ENCODE results near the gene MYH7.
"Not testable (repeated sequence)": the region's sequence is repeated elsewhere in the genome, so short reads cannot be mapped to it uniquely, and the experiment has no call there.

The MYH7 gene

GRCh38 chr14:23431486-23431885 is 4.0 kb downstream of the MYH7 start:
- DNase-seq (ENCODE audit: low spot score) (no peak), FAIRE-seq (no peak)

GRCh38 chr14:23430723-23431085 is 4.8 kb downstream of the MYH7 start:
- no peak for FAIRE-seq
- peak; percentile 16 for DNase-seq (ENCODE audit: low spot score)

GRCh38 chr14:23430016-23430722 is 5.3 kb downstream of the MYH7 start:
- no peak for DNase-seq (ENCODE audit: low spot score)
- no peak for FAIRE-seq

GRCh38 chr14:23428686-23429495 is 6.6 kb downstream of the MYH7 start:
- DNase-seq (ENCODE audit: low spot score), result no peak
- FAIRE-seq, result no peak

GRCh38 chr14:23425798-23426197 is 9.7 kb downstream of the MYH7 start:
- not testable (repeated sequence) for DNase-seq (ENCODE audit: low spot score); FAIRE-seq

GRCh38 chr14:23425169-23425568 is 10.3 kb downstream of the MYH7 start:
- DNase-seq (ENCODE audit: low spot score) (no peak), FAIRE-seq (no peak)

GRCh38 chr14:23423657-23424056 is 11.8 kb downstream of the MYH7 start:
- no peak for DNase-seq (ENCODE audit: low spot score)

GRCh38 chr14:23421594-23421993 is 13.9 kb downstream of the MYH7 start:
- FAIRE-seq (no peak), DNase-seq (ENCODE audit: low spot score) (no peak)

More at GRCh38 chr14:23423657-23424056, 11.8 kb downstream of the MYH7 start:
- FAIRE-seq, result no peak

GRCh38 chr14:23419646-23420045 is 15.8 kb downstream of the MYH7 start:
- DNase-seq (ENCODE audit: low spot score); FAIRE-seq: not testable (repeated sequence)

- FAIRE-seq, result no peak
Measured at GRCh38 chr14:23418021-23418420, 17.4 kb downstream of the MYH7 start.

GRCh38 chr14:23417269-23417668 is 18.2 kb downstream of the MYH7 start:
- not testable (repeated sequence) for DNase-seq (ENCODE audit: low spot score); FAIRE-seq

More at GRCh38 chr14:23418021-23418420, 17.4 kb downstream of the MYH7 start:
- no peak for DNase-seq (ENCODE audit: low spot score)

GRCh38 chr14:23416801-23417200 is 18.7 kb downstream of the MYH7 start:
- no peak for FAIRE-seq
- DNase-seq (ENCODE audit: low spot score), result no peak

GRCh38 chr14:23415821-23416778 is 19.4 kb downstream of the MYH7 start:
- no peak for DNase-seq (ENCODE audit: low spot score)
- FAIRE-seq, result no peak

- FAIRE-seq (no peak), DNase-seq (ENCODE audit: low spot score) (no peak)
Measured at GRCh38 chr14:23414906-23415820, 20.3 kb downstream of the MYH7 start.

GRCh38 chr14:23414254-23414653 is 21.2 kb downstream of the MYH7 start:
- FAIRE-seq (no peak), DNase-seq (ENCODE audit: low spot score) (no peak)

- DNase-seq (ENCODE audit: low spot score) (no peak), FAIRE-seq (no peak)
Measured at GRCh38 chr14:23413681-23414080, 21.8 kb downstream of the MYH7 start.

- DNase-seq (ENCODE audit: low spot score) (no peak), FAIRE-seq (no peak)
Measured at GRCh38 chr14:23411563-23412525, 23.6 kb downstream of the MYH7 start.

GRCh38 chr14:23409966-23410635 is 25.4 kb downstream of the MYH7 start:
- DNase-seq (ENCODE audit: low spot score), result no peak
- no peak for FAIRE-seq

GRCh38 chr14:23409475-23409874 is 26.0 kb downstream of the MYH7 start:
- DNase-seq (ENCODE audit: low spot score), result no peak
- FAIRE-seq, result no peak

Data from RCC 7860 (cell line).